GM18520 (cell line): ENCODE results near the gene PHEX.
"Not testable (repeated sequence)": the region's sequence is repeated elsewhere in the genome, so short reads cannot be mapped to it uniquely, and the experiment has no call there.

Experiments used
- ATAC-seq: cut with Tn5 transposase; IDR thresholded peaks from one replicate; pipeline ENCODE4 v1.9.1; 2021; ENCODE audit not compliant: unreplicated experiment

Gene PHEX

GRCh38 chrX:22203186-22203585 lies 171.1 kb downstream of the PHEX start:
- ATAC-seq: no peak

- no peak for ATAC-seq
These were observed 174.7 kb downstream of the PHEX start for GRCh38 chrX:22206781-22207180.

- ATAC-seq: no peak
These were observed 188.8 kb downstream of the PHEX start for GRCh38 chrX:22220941-22221340.

- ATAC-seq: no peak
These were observed 202.3 kb downstream of the PHEX start for GRCh38 chrX:22234380-22234779.

- ATAC-seq: no peak
These were observed 205.4 kb downstream of the PHEX start for GRCh38 chrX:22237479-22237878.

- no peak for ATAC-seq
These were observed 214.5 kb downstream of the PHEX start for GRCh38 chrX:22246620-22247019.

GRCh38 chrX:22247169-22247568 lies 215.0 kb downstream of the PHEX start:
- ATAC-seq: no peak

GRCh38 chrX:22248401-22248800 lies 216.3 kb downstream of the PHEX start:
- no peak for ATAC-seq

- no peak for ATAC-seq
These were observed 217.2 kb downstream of the PHEX start for GRCh38 chrX:22249371-22249770.

- ATAC-seq: no peak
These were observed 236.6 kb downstream of the PHEX start for GRCh38 chrX:22268706-22269105.

GRCh38 chrX:22272613-22273012 lies 240.5 kb downstream of the PHEX start, which contains the start of gene CBLL2:
Gene CBLL2 (plus strand): TSS chrX:22272913. CDS start chrX:22272992, 79 bp downstream.
- ATAC-seq: no peak

GRCh38 chrX:22273714-22274317 lies 241.7 kb downstream of the PHEX start:
- ATAC-seq: no peak

- ATAC-seq: no peak
These were observed 244.7 kb downstream of the PHEX start for GRCh38 chrX:22276781-22277180.

GRCh38 chrX:22278375-22278774 lies 246.2 kb downstream of the PHEX start:
- no peak for ATAC-seq

- ATAC-seq: not testable (repeated sequence)
These were observed 257.1 kb downstream of the PHEX start for GRCh38 chrX:22289209-22289608.

GRCh38 chrX:22296871-22297270 lies 264.7 kb downstream of the PHEX start:
- ATAC-seq: no peak

- no peak for ATAC-seq
These were observed 268.0 kb downstream of the PHEX start for GRCh38 chrX:22300130-22300529.
